HG03571 (cell line): Measurements from ENCODE around the gene CACNA1B.
"Not testable (repeated sequence)": the region's sequence is repeated elsewhere in the genome, so short reads cannot be mapped to it uniquely, and the experiment has no call there.

Experiments
- ATAC-seq: cut with Tn5 transposase; IDR thresholded peaks from one replicate; pipeline ENCODE4 v1.9.1; 2021; ENCODE audit not compliant: unreplicated experiment

The CACNA1B gene

DNA sequence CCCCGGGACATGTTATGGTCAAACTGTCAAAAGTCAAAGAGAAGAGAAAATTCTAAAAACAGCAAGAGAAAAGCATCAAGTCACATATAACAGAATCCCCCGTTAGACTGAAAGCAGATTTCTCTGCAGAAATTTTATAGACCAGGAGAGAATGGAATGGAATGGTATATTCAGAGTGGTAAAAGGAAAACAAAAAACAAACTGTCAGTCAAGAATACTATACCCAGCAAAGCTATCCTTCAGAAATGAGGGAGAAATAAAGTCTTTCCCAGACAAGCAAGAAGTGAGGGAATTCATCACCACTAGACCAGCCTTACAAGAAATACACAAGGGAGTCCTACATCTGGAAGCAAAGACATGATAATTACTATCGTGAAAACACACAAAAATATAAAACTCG is 208.0 kb downstream of the CACNA1B start:
- no peak for ATAC-seq

DNA sequence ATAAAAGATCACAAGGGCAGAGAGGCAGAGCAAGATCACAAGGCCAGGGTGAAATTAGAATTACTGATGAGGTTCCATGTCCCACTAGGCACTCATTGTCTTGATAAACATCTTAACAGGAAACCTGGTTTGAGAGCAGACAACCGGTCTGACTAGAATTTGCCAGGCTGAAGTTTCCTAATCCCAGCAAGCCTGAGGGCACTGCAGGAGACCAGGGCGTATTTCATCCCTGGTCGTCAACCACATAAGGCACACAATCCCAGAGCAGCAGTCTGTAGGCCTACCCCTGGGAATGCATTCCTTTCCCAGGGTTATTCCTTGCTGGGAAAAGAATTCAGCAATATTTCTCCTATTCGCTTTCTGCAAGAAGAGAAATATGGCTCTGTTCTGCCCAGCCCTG is 214.5 kb downstream of the CACNA1B start:
- ATAC-seq: not testable (repeated sequence)

DNA sequence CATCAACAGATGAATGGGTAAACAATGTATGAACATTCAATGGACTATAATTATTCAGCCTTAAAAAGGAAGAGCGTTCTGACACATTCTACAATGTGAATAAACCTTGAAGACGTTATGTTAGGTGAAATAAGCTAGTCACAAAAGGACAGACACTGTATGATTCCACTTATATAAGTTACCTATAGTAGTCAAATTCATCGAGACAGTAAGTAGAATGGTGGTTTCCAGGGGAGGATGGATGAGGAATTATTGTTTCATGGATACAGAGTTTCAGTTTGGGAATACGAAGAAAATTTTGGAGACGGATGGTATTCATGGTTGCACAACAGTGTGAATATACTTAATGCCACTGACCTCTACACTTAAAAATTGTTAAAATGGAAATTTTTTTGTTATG is 216.4 kb downstream of the CACNA1B start:
- no peak for ATAC-seq

DNA sequence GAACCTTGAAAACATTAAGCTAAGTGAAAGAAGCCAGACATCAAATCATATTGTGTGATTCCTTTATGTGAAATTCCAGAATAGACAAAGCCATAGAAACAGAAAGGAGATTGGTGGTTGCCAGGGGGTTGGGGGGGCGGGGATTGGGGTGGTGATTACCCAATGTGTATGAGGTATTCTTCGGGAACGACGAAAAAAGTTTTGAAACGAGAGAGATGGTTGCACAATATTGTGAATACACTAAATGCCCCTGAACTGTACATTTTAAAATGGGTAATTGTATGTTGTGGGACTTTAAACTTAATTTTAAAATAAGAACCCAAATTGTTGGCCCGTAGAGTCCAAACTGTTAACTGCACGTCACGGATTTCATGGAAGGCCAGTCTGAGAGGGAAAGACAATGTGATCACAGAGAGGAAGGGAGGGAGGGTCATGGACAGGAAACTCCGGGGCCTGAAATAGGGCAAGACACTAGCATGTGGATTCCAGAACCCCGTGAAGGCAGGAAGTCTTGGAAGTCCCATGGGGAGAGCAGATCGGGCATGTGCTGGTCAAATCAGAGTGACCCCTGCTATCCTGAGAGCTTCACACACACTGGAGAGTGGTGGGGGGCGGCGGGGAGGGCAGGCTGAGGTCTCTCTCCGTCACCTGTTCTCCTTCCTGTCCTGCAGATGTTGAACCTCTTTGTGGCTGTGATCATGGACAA is 218.4 kb downstream of the CACNA1B start:
- no peak for ATAC-seq

DNA sequence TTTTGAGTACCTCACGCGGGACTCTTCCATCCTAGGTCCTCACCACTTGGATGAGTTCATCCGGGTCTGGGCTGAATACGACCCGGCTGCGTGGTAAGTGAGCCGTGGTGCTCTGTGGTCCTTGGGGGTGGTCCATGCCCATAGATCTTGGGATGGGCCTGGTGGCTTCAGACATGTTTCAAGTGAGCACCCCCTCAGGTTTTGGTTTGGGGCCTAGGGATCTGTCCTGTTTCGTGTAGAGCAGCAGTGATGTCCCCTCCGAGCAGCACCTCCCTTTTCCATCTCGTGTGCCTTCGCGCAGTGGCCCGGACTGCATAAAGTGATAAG is 218.9 kb downstream of the CACNA1B start:
- no peak for ATAC-seq

DNA sequence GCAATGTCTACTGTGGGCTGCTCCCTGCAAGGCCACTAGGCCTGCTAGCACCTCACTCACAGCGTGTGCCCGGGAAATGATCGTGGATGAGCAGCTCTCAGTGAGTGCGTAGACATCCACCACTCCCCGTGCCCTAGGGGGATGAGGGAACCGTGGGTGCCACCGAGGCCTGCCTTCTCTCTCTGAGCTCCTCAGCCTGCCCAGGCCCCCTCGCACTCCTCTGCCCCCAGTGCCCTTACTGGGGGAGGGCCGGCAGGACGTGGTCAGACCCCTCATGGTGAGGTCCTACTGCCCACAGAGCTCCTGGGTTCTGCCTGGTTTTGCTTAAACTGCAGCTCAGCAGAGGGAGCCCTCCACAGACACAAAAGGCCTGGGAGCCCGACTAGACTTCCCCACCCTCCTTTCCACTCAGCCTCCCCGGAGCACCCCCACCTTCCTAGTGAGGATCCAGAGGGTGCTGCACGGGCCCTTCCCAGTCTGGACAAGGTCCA is 220.0 kb downstream of the CACNA1B start:
- no peak for ATAC-seq

DNA sequence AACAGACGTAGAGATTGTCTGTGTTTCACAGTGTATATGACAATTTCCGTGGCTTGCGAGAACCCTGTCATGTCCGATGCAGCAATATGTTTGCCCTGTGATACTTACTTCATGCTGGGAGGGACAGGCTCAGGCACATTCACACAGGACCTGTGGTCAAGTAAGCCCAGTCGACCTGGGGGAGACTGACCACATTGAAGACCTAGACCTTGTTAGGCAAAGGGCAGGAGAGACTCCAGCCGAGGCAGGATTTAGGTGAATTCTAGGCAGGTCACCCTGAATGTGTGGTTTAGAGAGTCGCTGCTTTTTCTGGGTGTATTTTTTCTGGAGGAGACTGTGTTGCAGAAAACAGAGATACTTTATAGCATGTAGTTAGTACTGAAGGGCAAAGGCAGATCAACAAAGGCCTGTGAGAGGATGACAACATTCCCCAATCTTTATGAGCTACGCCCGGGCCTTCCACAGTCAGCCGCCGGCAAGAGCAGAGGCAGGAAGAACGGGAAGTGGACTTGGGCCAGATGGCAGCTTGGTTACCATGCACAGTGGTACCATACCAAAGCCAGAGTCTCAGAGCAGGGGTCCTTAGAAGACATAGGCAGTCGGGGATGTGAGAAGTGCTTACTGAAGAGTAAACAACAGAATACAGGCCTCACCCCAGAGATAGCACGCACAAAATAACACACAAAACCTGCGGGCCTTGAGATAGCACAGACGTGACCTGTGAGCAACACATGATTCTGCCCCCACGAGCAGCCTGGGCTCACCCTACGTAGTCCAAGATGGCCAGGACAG is 220.7 kb downstream of the CACNA1B start:
- ATAC-seq: no peak

DNA sequence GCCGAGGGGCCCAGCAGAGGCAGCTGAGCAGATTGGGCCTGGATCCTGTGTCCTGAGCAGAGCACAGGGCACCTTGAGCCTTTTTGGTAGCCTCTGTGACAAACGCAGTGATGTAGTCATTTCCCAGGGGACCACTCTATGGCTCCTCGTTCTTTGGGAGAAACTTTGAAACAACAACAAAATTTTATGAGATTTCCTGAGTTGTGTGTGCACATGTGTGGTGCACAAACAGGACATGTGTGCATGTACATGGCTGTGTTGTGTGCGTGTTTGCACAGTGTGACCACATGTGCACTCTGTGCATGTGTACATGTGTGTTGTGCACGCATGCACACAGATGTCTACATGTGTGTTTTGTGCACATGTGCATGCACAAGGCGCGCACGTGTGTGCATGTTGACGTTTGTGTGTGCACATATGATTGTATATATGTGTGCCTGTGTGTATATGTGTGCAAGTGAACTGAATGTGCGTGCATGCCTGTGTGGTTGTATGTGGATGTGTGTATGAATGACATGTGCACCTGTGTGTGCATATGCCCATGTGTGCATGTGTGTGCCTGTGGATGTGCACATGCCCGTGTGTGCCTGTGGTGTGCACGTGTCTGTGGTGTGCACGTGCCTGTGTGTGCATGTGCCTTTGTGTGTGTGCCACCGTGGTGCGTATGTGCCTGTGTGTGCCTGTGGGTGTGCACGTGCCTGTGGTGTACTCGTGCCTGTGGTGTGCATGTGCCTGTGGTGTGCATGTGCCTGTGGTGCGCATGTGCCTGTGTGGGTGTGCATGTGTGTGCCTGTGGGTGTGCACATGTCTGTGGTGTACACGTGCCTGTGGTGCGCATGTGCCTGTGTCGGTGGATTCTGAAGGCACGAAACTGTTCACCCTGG is 221.6 kb downstream of the CACNA1B start:
- no peak for ATAC-seq

DNA sequence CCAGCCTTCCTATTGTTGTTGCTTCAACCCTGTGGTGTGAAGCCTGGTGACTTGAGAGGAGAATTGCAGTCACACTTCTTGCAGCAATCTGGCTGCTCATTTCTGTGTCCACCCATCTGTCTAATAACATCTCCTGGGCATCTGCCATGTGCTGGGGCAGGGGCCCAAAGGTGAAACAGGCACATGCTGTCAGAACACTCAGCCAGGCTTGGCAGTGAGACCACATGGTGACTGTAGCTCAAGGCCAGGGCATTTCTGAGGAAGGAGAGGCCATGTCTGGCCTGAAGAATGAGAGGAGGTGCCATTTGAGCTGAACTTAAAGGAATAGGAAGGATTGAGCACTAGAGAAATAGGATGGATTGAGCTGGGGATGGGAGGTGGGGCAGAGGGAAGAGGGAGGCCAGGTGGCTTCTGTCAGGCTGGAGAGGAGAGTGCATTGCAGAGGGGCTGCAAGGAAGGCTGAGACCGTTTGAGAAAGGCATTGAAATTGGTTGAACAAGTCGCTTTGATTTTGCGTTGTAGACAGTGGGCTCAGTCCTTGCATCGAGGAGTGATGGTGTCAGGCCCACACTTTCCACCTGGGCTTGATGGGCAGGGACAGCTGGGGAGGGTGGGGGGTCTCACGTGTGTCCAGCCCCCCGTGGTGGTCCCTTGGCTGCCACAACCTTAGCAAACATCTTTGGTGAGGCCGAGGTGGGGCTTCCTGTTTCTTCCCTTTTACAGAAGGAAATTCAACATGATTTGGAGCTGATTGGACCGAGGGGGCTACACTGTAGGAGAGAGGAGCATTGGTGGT is 222.4 kb downstream of the CACNA1B start:
- ATAC-seq: no peak

DNA sequence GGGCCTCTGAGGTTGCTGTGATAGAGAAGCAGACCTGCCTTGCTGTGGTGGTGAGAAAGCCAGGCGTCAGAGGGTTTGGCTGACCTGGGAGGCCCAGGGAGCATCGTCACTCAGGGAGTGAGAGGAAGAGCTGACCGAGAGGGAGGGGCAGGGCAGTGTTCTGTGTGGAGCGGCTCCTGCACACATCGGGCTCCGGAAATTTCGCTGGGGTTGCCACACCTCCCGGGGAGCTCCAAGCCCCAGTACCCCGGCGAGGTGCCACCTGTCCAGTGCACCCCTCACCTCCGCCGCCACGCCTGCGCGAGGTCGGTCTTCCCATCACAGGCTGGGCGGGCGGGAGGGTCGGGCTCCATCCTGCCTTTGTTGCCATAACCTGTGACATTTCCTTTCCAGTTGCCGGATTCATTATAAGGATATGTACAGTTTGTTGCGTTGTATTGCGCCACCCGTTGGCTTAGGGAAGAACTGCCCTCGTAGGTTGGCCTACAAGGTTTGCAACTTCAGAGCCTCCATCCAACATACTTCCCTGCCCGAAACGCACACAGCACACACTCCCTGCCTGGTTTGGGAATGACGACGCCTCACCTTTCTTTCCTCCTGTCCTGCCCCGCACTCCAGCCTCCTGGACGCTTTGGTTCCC is 223.2 kb downstream of the CACNA1B start:
- no peak for ATAC-seq

DNA sequence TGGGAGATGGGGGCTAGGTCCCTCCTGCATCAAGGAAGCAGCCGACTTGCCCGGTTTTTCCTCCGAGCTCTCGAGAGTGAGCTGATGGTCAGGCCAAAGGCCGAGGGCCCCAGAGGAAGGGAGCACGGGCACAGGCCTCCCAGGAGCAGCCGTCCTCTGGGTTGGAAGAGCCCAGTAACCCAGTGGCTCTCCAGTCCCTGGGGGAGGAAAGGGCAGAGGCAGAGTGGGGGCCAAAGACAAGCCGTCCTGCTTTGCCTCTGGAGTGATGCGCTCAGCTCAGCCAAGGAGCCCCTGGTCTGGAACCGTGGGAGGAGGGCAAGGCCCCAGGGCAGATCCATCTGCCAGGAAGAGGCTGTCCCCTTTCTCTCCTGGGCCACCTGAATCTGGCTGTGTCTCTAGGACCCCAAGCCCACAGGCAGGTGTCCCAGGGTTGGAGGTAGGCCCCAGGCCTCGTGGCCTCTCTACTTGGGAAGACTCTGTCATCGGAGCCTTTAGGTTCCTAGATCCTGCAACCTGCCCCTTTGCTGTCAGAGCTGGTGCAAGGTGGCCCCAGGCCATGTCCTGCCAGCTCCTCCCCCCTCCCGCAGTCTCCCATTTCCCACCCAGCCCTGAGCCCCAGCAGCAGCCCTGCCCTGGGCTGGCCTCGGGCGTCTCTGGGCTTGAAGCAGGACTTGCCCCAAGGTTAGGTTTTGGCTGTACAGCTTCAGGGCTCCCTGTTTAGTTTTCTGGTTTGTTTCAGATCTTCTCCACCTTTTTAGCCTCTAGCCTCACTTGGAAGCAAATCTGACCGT is 224.1 kb downstream of the CACNA1B start:
- no peak for ATAC-seq

DNA sequence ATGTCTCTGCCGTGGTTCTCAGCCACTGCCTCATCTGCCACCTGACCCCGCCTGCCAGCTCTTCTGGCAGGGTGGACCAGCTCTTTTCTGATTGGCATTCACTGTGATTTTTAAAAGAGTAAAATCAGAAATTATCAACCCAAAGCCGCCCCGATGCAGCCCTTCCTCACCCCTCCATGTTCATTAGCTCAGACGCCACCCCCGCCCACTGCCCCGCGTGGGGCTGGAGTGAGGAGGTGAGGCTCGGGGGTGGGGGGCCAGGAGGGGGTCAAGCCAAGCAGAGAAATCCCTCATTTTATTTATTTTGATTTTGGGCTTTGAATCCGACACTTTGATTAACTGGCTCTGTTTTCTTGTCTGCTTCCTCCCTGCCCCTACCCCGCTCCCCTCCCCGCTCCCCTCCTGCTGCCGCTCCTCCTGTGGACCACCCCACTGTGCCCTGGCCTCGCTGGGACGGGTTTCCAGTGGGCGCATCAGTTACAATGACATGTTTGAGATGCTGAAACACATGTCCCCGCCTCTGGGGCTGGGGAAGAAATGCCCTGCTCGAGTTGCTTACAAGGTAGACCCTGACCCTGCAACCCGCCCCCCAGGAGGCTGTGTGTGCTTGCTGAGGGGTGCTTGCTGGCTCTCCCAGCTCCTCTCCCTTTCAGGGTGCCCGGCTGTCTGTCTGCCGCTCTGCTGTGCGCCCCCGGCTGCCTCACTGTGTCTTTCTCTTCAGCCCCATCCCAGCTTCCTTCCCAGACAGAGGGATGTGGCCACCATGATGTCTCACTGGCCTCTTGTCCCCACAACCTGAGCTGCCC is 224.9 kb downstream of the CACNA1B start:
- no peak for ATAC-seq

DNA sequence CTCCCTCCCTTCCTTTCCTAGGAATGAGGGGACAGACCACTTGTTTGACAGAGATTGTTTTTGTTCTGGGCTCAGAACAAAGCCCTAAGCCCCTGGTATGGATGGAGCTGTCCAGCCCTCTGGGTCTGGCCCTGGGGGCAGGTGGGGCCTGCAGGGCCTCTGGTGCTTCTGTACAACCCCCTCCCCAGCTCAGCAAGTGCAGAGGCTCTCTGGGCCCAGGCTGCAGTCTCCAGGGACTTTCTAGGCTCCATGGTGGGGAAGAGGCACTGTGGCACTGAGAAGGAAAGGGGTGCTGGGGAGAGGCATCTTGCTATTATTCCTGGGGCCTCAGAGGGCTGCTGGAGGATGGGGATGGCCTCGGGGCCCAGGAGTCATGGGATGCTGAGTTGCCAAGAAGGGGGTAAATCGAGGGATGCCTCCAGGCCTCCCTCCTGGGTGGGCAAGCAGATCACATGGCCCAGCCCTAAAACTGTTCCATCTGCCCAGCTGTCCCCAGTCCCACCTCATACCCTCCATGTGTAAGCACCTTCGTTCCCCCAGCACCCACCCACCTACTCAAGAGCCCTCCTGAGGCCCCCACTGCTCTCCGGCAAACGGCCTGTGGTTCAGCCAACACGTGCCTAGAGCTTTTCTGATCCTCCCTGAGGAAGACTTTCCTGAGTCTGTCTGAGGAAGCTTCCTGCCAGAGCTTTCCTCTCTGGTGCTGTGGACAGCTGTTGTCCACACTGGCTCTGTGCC is 225.7 kb downstream of the CACNA1B start:
- no peak for ATAC-seq

DNA sequence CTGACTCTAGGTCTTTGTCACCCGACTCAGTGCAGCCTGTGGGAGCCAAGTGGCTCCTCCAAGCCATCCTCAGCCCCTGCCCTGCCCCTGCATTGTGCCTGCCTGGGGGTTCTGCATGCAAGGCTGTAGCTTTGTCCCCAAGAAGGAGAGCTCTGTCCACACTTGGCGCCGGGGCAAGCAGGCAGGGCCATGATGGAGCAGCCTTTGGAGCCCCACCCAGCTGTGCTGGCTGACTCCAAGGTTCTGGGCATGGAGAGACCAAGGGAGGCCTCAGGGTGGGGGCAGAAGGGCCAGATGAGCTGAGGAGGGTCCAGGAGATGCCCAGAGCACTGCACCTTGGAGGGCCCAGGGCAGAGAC is 226.2 kb downstream of the CACNA1B start:
- no peak for ATAC-seq

DNA sequence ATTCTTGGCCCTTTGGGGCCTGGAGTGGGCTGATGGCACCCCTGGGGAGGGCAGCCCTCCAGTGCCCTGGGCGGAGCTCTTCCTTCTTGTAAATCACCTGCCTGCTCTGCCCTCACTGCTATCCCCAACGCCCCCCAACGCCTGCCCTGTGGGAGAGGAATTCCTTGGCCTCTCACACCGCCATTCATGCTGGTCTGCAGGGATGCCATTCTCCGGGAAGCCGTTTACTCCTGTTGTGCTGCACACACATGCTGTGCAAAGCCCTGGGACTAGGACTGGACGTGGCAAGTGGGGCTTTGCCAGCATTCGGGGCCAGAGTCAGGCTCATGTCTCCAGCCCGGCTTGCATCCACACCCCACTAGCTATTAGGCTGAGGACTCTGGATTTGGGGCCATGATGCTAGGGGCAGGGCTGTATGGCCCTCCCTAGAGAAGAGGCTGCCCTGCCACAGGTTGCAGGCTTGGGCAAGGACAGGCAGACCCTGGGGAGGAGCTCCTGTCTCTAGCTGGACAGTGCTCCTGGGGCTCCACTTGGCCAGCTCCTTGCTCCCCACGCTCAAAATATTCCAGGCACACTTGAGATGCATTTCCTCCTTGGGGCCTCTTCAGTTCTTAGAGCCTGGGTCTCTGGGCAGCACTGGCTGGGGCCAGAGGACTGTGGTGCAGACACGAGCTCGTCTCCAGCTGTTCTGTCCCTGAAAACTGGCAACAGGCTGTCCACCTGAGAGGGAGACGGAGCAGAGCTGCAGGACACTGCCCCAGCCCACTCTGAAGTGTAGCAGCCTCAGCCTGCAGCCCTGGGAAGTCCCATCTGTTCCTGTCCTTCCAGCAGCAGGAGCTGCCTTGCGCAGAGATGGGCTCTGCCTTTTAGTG is 226.9 kb downstream of the CACNA1B start:
- ATAC-seq: no peak

DNA sequence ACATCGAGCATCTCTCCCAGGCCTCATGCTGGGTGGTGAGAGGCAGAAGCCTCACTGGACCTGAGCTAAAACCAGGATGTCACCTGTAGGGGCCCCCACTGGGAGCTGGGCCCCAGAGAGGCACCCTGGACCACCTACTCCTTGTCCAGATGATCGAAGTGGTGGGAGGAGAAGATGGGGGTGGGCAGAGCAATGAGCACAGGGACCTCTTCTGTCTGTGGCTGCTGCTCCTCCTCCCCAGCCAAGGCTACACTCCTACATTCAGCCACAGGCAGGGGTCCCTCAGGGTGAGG is 227.5 kb downstream of the CACNA1B start:
- ATAC-seq: no peak
